ENCODE results near the gene RRP1B.
A peak's percentile ranks its signal among the peaks of the same experiment; 100 is the strongest.
"Not testable (repeated sequence)": the region's sequence is repeated elsewhere in the genome, so short reads cannot be mapped to it uniquely, and the experiment has no call there.

RRP1B gene

GRCh38 chr21:43659136-43660000 is at the start of gene RRP1B, which contains the start of gene HSF2BP:
RRP1B (plus strand) TSS chr21:43659560; CDS start chr21:43659665, 105 bp downstream.
HSF2BP (minus strand) TSS chr21:43659488; CDS start chr21:43658096, 1,392 bp downstream.
- H3K27ac ChIP-seq, result peak within 1 kb of the TSS; percentile 84
- peak; percentile 27; the same call in 1 of the 2 replicates for TF ChIP-seq CTCF (conservative IDR thresholded peaks at IDR 0.05)

GRCh38 chr21:43611598-43612369 is 47.6 kb upstream of the RRP1B start:
- no peak overlapping the region; the same call in 1 of the 2 replicates for H3K27ac ChIP-seq
- peak; percentile 90 for TF ChIP-seq CTCF (conservative IDR thresholded peaks at IDR 0.05)

- no peak for TF ChIP-seq CTCF (conservative IDR thresholded peaks at IDR 0.05)
- H3K27ac ChIP-seq, result no peak overlapping the region
These were observed 45.4 kb upstream of the RRP1B start for GRCh38 chr21:43613755-43614638.

GRCh38 chr21:43614839-43615238 is 44.5 kb upstream of the RRP1B start:
- TF ChIP-seq CTCF (conservative IDR thresholded peaks at IDR 0.05), result no peak
- H3K27ac ChIP-seq, result no peak overlapping the region

- H3K27ac ChIP-seq, result not testable (repeated sequence)
These were observed 42.5 kb upstream of the RRP1B start for GRCh38 chr21:43616861-43617260.

- TF ChIP-seq CTCF (conservative IDR thresholded peaks at IDR 0.05), result no peak
- no peak overlapping the region for H3K27ac ChIP-seq
These were observed 40.4 kb upstream of the RRP1B start for GRCh38 chr21:43618940-43619339.

GRCh38 chr21:43619344-43619743 is 40.0 kb upstream of the RRP1B start:
- TF ChIP-seq CTCF (conservative IDR thresholded peaks at IDR 0.05), result no peak
- H3K27ac ChIP-seq, result no peak overlapping the region
